GM23248 (cell line): ENCODE results near the gene WFIKKN2. TPM values are rescaled to one million over a fixed set of nuclear protein-coding genes. Genes with fewer than 3 reads are reported as not detected.

Experiments
- DNase-seq: peaks from one replicate; pipeline ENCODE4 v3.0.0-alpha.2; 2015
- H2AFZ ChIP-seq: fragments of 200-600 bp; sonication (generic); 2 replicates; pipeline ENCODE4 v1.6.1; 2016; ENCODE audit warnings: antibody characterized with exemption
- H3F3A ChIP-seq: fragments of 200-600 bp; sonication (generic); 2 replicates; pipeline ENCODE4 v1.6.1; 2016; ENCODE audit warnings: mild to moderate bottlenecking, antibody characterized with exemption, mixed run types; ENCODE audit not compliant: insufficient read depth
- H3K27ac ChIP-seq: fragments of 200-600 bp; sonication (generic); 2 replicates; pipeline ENCODE4 v1.5.1; 2016; ENCODE audit warnings: mild to moderate bottlenecking
- H3K27me3 ChIP-seq: fragments of 200-600 bp; sonication (generic); replicated peaks from 2 replicates; pipeline ENCODE4 v1.6.1; 2016; ENCODE audit warnings: mild to moderate bottlenecking; ENCODE audit not compliant: insufficient read depth
- H3K36me3 ChIP-seq: fragments of 200-600 bp; sonication (generic); 2 replicates; pipeline ENCODE4 v1.6.1; 2016; ENCODE audit warnings: low read depth, mild to moderate bottlenecking
- H3K4me1 ChIP-seq: fragments of 200-600 bp; sonication (generic); 2 replicates; pipeline ENCODE4 v1.6.1; 2016; ENCODE audit warnings: mild to moderate bottlenecking; ENCODE audit not compliant: insufficient read depth
- H3K4me2 ChIP-seq: fragments of 200-600 bp; sonication (generic); one replicate; pipeline ENCODE4 v1.6.1; 2016; ENCODE audit warnings: mild to moderate bottlenecking; ENCODE audit not compliant: unreplicated experiment
- H3K4me3 ChIP-seq: fragments of 200-600 bp; sonication (generic); 2 replicates; pipeline ENCODE4 v1.5.1; 2016; ENCODE audit warnings: mild to moderate bottlenecking
- H3K79me2 ChIP-seq: fragments of 200-600 bp; sonication (generic); 2 replicates; pipeline ENCODE4 v1.6.1; 2016; ENCODE audit warnings: mild to moderate bottlenecking; ENCODE audit not compliant: insufficient read depth
- H3K9ac ChIP-seq: fragments of 200-600 bp; sonication (generic); 2 replicates; pipeline ENCODE4 v1.6.1; 2016; ENCODE audit warnings: mild to moderate bottlenecking
- H3K9me2 ChIP-seq: fragments of 200-600 bp; sonication (generic); 2 replicates; pipeline ENCODE4 v1.6.1; 2016; ENCODE audit warnings: mixed run types, mild to moderate bottlenecking, moderate library complexity; ENCODE audit not compliant: insufficient read depth
- H3K9me3 ChIP-seq: fragments of 200-600 bp; sonication (generic); one replicate; pipeline ENCODE4 v1.6.1; 2017; ENCODE audit warnings: low read depth
- H4K20me1 ChIP-seq: fragments of 200-600 bp; sonication (generic); 2 replicates; pipeline ENCODE4 v1.6.0; 2016; ENCODE audit not compliant: insufficient read depth
- EZH2 ChIP-seq: fragments of 200-600 bp; sonication (generic); IDR thresholded peaks from 2 replicates; pipeline ENCODE4 v1.6.1; 2018; ENCODE audit warnings: antibody characterized with exemption, mild to moderate bottlenecking; ENCODE audit not compliant: insufficient read depth, poor library complexity, severe bottlenecking
- EZH2phosphoT487 ChIP-seq: fragments of 200-600 bp; sonication (generic); IDR thresholded peaks from 2 replicates; pipeline ENCODE4 v1.6.1; 2018; ENCODE audit warnings: antibody characterized with exemption, moderate library complexity, mild to moderate bottlenecking, low read depth; ENCODE audit not compliant: insufficient read depth
- WGBS, 2 experiments: methylation state at CpG; one replicate each; pipeline ENCODE4 v1.1.6; 2015 to 2017; ENCODE audit warnings: low lambda C conversion rate in 2 of 2, low coverage in 1 of 2; ENCODE audit errors: missing lambda C conversion rate in 2 of 2; 5-methylcytosine and 5-hydroxymethylcytosine counted together
- in situ Hi-C: fragments of 300-500 bp; cut with MboI; formaldehyde crosslinking; loops from 2 replicates; pipeline ENCODE4 v1.15.0; 2020
- polyA plus RNA-seq: library from polyadenylated mRNA; unstranded; fragments of >200 nt; fragmentation: Nextera tagmentation; extraction: Ambion mirVana; gene quantifications from 2 replicates; pipeline ENCODE4 v1.2.1, GENCODE V29; 2016
- total RNA-seq: library from RNA; depleted of rRNA; stranded (reverse); fragments of >200 nt; shearing (Covaris generic); gene quantifications from 2 replicates; pipeline ENCODE4 v1.2.3, GENCODE V29; 2014

WFIKKN2 gene
- total and polyA plus RNA-seq, 2 experiments from 2014 or later, result not detected

DNA sequence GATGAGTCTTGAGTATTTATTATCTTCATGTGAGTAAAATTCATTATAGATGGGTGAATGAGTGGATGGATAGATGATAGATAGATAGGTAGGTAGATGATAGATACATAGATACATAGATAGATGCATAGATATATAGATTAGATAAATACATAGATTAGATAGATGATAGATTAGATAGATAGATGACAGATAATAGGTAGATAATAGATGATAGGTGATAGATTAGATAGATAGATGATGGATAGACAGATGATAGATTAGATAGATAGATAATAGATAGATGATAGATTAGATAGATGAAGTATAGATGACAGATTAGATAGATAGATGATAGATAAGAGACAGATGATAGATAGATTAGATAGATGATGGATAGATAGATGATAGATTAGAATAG lies 21.8 kb upstream of the WFIKKN2 start:
- no peaks in the 10 kb centered on the region for H3K79me2 ChIP-seq
- no peaks in the 10 kb centered on the region for H3K36me3 ChIP-seq
- H3F3A ChIP-seq, result no peaks in the 10 kb centered on the region
- H3K4me1 ChIP-seq, result no peaks in the 10 kb centered on the region
- no peak for TF ChIP-seq EZH2
- no peak for TF ChIP-seq EZH2phosphoT487
- H3K27me3 ChIP-seq, result peaks cover 6% of the 10 kb centered on the region; the same call in 1 of the 2 replicates
- no peak for DNase-seq
- in situ Hi-C loops, result no loop called here
- H3K27ac ChIP-seq, result no peak overlapping the region
- no peak overlapping the region for H3K9ac ChIP-seq
- H3K9me2 ChIP-seq, result no peaks in the 10 kb centered on the region
- H3K9me3 ChIP-seq, result no peaks in the 10 kb centered on the region
- H2AFZ ChIP-seq, result no peak overlapping the region
- no peak overlapping the region for H3K4me3 ChIP-seq
- no peak overlapping the region for H3K4me2 ChIP-seq
- H4K20me1 ChIP-seq, result no peaks in the 10 kb centered on the region

DNA sequence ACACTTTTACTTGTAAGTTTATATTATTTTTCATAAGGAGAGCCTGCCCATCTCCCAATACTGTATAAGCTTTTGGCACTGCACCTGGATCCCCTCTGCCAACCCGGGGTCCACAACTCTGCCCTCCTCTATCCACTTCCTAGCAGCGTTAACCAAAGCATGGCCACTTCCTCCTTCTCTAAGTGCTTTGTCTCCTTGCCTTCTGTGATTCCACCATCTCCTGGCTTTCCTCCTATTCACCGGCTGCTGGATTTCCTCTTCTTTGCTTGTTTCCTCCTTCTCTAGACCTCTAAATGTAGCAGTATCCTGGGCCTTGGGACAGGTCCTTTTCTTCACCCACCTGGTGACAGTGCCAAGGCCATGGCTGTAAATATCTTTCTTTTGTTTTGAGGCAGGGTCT lies 20.0 kb upstream of the WFIKKN2 start:
- Histone ChIP-seq H3K27ac (no peak overlapping the region), H3K4me1 (no peaks in the 10 kb centered on the region), H3K36me3 (no peaks in the 10 kb centered on the region), H3K9me2 (no peaks in the 10 kb centered on the region), H3K9ac (no peak overlapping the region), H3K9me3 (no peaks in the 10 kb centered on the region), H2AFZ (no peak overlapping the region), H3F3A (no peaks in the 10 kb centered on the region), H4K20me1 (no peaks in the 10 kb centered on the region), H3K4me3 (no peak overlapping the region), H3K4me2 (no peak overlapping the region), H3K27me3 (peaks cover 6% of the 10 kb centered on the region), H3K79me2 (no peaks in the 10 kb centered on the region)
- no peak for DNase-seq
- in situ Hi-C loops, result no loop called here
- TF ChIP-seq EZH2 (no peak), EZH2phosphoT487 (no peak)
- 34 to 43% methylated on average over 3 of the region's 3 CpGs for WGBS, 2 experiments

DNA sequence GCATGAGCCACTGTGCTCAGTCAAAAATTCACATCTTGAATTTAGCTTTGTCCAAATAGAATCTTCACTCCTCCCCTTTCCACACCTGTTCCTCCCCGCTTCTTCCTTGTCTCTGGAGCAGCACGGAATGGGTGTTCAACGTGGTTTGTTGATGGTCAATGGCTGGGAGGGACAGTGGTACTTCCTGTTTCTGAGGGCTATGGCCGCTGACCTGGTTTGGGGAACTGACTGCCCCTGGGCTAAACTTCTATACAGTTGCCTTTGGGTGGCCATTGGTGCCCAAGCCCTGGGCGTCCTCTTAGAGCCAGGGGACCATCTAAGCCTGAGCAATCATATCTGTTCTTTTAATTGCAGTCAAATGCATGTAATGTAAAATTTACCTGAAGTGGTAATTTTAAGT lies 19.1 kb upstream of the WFIKKN2 start:
- Histone ChIP-seq H3K9me3 (no peaks in the 10 kb centered on the region), H3K4me1 (no peaks in the 10 kb centered on the region), H3K9me2 (no peaks in the 10 kb centered on the region), H3K79me2 (no peaks in the 10 kb centered on the region), H3K36me3 (no peaks in the 10 kb centered on the region), H4K20me1 (no peaks in the 10 kb centered on the region), H2AFZ (no peak overlapping the region), H3K9ac (no peak overlapping the region), H3F3A (no peaks in the 10 kb centered on the region), H3K27ac (no peak overlapping the region), H3K27me3 (peaks cover 6% of the 10 kb centered on the region), H3K4me2 (no peak overlapping the region), H3K4me3 (no peak overlapping the region)
- in situ Hi-C loops, result no loop called here
- WGBS, 2 experiments, result 49 to 58% methylated on average over 5 of the region's 5 CpGs
- TF ChIP-seq EZH2 (no peak), EZH2phosphoT487 (no peak)
- no peak for DNase-seq

DNA sequence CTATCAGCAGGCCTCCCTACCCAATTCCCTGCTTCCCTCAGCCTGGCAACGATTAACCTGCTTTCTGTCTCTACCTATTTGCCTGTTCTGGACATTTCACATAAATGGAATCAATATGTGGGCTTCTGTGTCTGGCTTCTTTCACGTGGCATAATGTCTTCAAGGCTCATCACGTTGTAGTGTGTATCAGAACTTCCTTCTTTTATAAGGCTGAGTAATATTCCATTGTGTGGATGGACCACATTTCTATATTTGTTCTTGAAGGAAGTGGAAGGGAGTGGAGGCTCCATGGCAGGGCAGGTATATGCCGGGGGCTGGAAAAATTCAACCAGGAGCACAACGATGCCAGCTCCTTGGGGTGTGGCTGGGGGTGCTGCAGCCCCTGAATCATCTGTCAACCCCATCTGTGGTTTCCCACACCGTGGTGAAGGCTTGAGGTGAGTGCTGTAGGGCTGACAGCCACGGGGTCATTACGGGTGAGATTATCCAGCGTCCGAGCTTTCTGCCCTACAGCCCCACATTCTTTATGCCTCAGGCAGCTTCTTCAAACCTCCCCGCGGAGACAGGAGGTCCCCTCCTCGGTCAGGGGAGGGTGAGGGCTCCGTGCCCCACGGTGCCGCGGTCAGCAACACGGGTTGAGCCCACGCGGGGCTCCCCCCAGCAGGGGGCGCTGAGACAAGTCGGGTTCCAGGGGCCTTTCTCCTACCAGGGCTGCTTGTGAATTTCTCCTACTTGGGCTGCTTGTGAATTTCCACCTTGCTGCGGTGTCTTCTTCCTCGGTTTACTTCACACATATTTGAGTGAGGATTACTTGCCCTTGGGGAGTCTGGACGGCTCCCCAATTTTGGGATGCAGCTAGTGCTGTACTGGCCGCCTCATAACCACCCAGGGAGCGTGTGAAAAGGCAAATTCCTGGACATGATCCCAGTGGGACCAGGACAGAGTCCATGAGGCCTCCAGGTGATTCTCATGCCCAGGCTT lies 18.3 kb upstream of the WFIKKN2 start:
- H3K9me3 ChIP-seq, result no peaks in the 10 kb centered on the region
- peaks cover 6% of the 10 kb centered on the region for H3K27me3 ChIP-seq
- in situ Hi-C loops, result no loop called here
- H3K9me2 ChIP-seq, result no peaks in the 10 kb centered on the region
- DNase-seq, result peak; percentile 58
- H3K9ac ChIP-seq, result no peak overlapping the region
- H3K36me3 ChIP-seq, result no peaks in the 10 kb centered on the region
- peak overlapping the region; percentile 10; the same call in 1 of the 2 replicates for H2AFZ ChIP-seq
- 22 to 25% methylated on average over 26 to 27 of the region's 27 CpGs for WGBS, 2 experiments
- TF ChIP-seq EZH2, result no peak
- no peak for TF ChIP-seq EZH2phosphoT487
- H3K4me2 ChIP-seq, result no peak overlapping the region
- no peak overlapping the region for H3K27ac ChIP-seq
- no peaks in the 10 kb centered on the region for H3F3A ChIP-seq
- no peaks in the 10 kb centered on the region for H3K4me1 ChIP-seq
- no peaks in the 10 kb centered on the region for H3K79me2 ChIP-seq
- no peaks in the 10 kb centered on the region for H4K20me1 ChIP-seq
- no peak overlapping the region for H3K4me3 ChIP-seq
